ENCODE data around the gene DEFB125.

DNA sequence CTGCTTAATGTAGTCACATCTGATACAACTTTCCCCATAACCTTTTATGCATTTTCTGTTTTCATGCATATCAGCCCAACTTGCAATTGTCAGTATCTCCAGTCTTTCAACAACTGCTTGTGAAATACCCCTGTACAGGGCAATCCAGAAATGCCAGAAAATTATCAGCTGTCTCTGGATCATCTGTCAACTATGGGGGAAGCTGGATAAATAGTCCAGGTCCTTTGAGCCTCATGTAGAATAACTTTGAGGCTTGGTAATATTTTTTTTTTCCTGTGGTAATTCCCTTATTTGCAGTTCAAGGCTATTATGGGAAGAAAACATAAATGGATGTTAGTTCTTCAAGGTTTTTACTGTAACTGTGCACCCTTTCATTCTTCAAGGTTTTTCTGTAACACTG lies 6.2 kb downstream of the DEFB125 start:
- TF ChIP-seq CTCF (IDR thresholded peaks at IDR 0.05) (no peak), POLR2A (IDR thresholded peaks at IDR 0.05) (no peak)
